Measurements from ENCODE around the gene HINT3.
A peak's percentile ranks its signal among the peaks of the same experiment; 100 is the strongest.

The HINT3 gene

GRCh38 chr6:125986301-125987025 lies 29.9 kb downstream of the HINT3 start, which contains the start of gene TRMT11:
Gene TRMT11 (plus strand): TSS chr6:125986540. CDS start chr6:125986551, 11 bp downstream.
- in situ Hi-C loops (cut with HindIII; ENCODE audit: low pct_ligation_motif_present, low sequenced_read_pairs) = no loop called here
- Histone ChIP-seq H3K27ac (peak within 1 kb of the TSS; percentile 36), H3K27me3 (replicated peaks) (no peaks in the 10 kb centered on the region), H3K4me3 (ENCODE audit: low read depth, low read length) (peak within 1 kb of the TSS; percentile 96), H3K36me3 (replicated peaks) (no peaks in the 10 kb centered on the region)
- peak; percentile 83 for DNase-seq
- no peak for TF ChIP-seq CTCF (IDR thresholded peaks at IDR 0.05; ENCODE audit: low read depth, low read length, missing control alignments)

- H3K36me3 ChIP-seq (replicated peaks) = no peaks in the 10 kb centered on the region
- peak overlapping the region; percentile 96 for H3K4me3 ChIP-seq (ENCODE audit: low read depth, low read length)
- no peaks in the 10 kb centered on the region for H3K27me3 ChIP-seq (replicated peaks)
- DNase-seq = no peak
- TF ChIP-seq CTCF (IDR thresholded peaks at IDR 0.05; ENCODE audit: low read depth, low read length, missing control alignments) = no peak
- peak overlapping the region; percentile 36 for H3K27ac ChIP-seq
- in situ Hi-C loops (cut with HindIII; ENCODE audit: low pct_ligation_motif_present, low sequenced_read_pairs) = no loop called here
Measured at GRCh38 chr6:125987026-125987617, 30.6 kb downstream of the HINT3 start.

- DNase-seq = no peak
- no peak overlapping the region for H3K4me3 ChIP-seq (ENCODE audit: low read depth, low read length)
- no peaks in the 10 kb centered on the region for H3K36me3 ChIP-seq (replicated peaks)
- H3K27me3 ChIP-seq (replicated peaks) = no peaks in the 10 kb centered on the region
- H3K27ac ChIP-seq = no peak overlapping the region
- TF ChIP-seq CTCF (IDR thresholded peaks at IDR 0.05; ENCODE audit: low read depth, low read length, missing control alignments) = no peak
- in situ Hi-C loops (cut with HindIII; ENCODE audit: low pct_ligation_motif_present, low sequenced_read_pairs) = no loop called here
Measured at GRCh38 chr6:125988280-125988679, 31.7 kb downstream of the HINT3 start.

GRCh38 chr6:125989631-125990030 lies 33.1 kb downstream of the HINT3 start:
- in situ Hi-C loops (cut with HindIII; ENCODE audit: low pct_ligation_motif_present, low sequenced_read_pairs) = no loop called here
- no peak overlapping the region for H3K27ac ChIP-seq
- no peak overlapping the region for H3K4me3 ChIP-seq (ENCODE audit: low read depth, low read length)
- DNase-seq = no peak
- H3K27me3 ChIP-seq (replicated peaks) = no peaks in the 10 kb centered on the region
- H3K36me3 ChIP-seq (replicated peaks) = no peaks in the 10 kb centered on the region
- TF ChIP-seq CTCF (IDR thresholded peaks at IDR 0.05; ENCODE audit: low read depth, low read length, missing control alignments) = no peak

- no peak overlapping the region for H3K4me3 ChIP-seq (ENCODE audit: low read depth, low read length)
- H3K27ac ChIP-seq = no peak overlapping the region
- no peaks in the 10 kb centered on the region for H3K27me3 ChIP-seq (replicated peaks)
- TF ChIP-seq CTCF (IDR thresholded peaks at IDR 0.05; ENCODE audit: low read depth, low read length, missing control alignments) = no peak
- in situ Hi-C loops (cut with HindIII; ENCODE audit: low pct_ligation_motif_present, low sequenced_read_pairs) = no loop called here
- DNase-seq = no peak
- H3K36me3 ChIP-seq (replicated peaks) = no peaks in the 10 kb centered on the region
Measured at GRCh38 chr6:125991653-125992052, 35.1 kb downstream of the HINT3 start.
